Astrocyte (in vitro differentiated cells and primary cell): Measurements from ENCODE around the gene FBN1.

Experiments
- EZH2 ChIP-seq: IDR thresholded peaks from 2 replicates; pipeline ENCODE4 v1.6.1; 2012; ENCODE audit warnings: mild to moderate bottlenecking, low read length, inconsistent platforms; ENCODE audit not compliant: insufficient read depth
- TF ChIP-seq, protein P1 (sequence below): IDR thresholded peaks from 2 replicates; pipeline ENCODE4 v1.5.1; 2011; ENCODE audit warnings: low read depth, mild to moderate bottlenecking, inconsistent platforms, low read length, moderate library complexity; ENCODE audit not compliant: insufficient read depth

DNA sequence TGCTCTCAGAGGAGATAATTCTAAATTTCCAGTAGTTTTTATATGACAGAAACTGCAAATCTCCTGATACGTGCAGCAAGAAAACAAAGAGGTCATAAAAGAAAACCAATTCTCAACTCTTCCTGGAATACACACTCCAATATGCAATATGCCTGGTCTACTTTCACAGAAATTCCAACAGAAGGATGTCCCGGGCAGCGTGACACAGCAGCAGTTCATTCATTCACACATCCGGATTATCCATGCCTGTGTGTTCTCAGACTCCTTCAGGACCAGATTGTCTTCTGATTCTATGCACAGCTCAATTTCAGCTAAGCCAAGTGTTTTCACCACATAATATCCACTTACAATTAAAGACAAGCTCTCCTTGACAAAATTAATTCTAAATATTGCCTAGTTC lies 64.3 kb downstream of the FBN1 start:
- TF ChIP-seq, protein P1, sequence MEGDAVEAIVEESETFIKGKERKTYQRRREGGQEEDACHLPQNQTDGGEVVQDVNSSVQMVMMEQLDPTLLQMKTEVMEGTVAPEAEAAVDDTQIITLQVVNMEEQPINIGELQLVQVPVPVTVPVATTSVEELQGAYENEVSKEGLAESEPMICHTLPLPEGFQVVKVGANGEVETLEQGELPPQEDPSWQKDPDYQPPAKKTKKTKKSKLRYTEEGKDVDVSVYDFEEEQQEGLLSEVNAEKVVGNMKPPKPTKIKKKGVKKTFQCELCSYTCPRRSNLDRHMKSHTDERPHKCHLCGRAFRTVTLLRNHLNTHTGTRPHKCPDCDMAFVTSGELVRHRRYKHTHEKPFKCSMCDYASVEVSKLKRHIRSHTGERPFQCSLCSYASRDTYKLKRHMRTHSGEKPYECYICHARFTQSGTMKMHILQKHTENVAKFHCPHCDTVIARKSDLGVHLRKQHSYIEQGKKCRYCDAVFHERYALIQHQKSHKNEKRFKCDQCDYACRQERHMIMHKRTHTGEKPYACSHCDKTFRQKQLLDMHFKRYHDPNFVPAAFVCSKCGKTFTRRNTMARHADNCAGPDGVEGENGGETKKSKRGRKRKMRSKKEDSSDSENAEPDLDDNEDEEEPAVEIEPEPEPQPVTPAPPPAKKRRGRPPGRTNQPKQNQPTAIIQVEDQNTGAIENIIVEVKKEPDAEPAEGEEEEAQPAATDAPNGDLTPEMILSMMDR, result no peak
- TF ChIP-seq EZH2, result no peak
